Measurements from ENCODE around the gene EPHB2. TPM values are rescaled to one million over a fixed set of nuclear protein-coding genes. Genes with fewer than 3 reads are reported as not detected.

EPHB2 gene
- total RNA-seq, 1 experiment from 2014 or later = 18.5 TPM

GRCh38 chr1:22949822-22950331 is 239.2 kb downstream of the EPHB2 start:
- H3K27ac Mint-ChIP-seq = no peak overlapping the region
- no peaks in the 10 kb centered on the region for H3K36me3 Mint-ChIP-seq
- no peak for TF ChIP-seq MAX (CRISPR knock-in tag; IDR thresholded peaks at IDR 0.05)
- TF ChIP-seq FOXP4 (CRISPR knock-in tag; IDR thresholded peaks at IDR 0.05) = no peak
- no peak for TF ChIP-seq TEAD1 (CRISPR knock-in tag; IDR thresholded peaks at IDR 0.05)
- TF ChIP-seq KAT7 (CRISPR knock-in tag; IDR thresholded peaks at IDR 0.05; ENCODE audit: borderline replicate concordance) = no peak
- no peak for TF ChIP-seq ZNF512 (CRISPR knock-in tag; IDR thresholded peaks at IDR 0.05; ENCODE audit: borderline replicate concordance)
- no peak for TF ChIP-seq E2F4 (CRISPR knock-in tag; IDR thresholded peaks at IDR 0.05; ENCODE audit: borderline replicate concordance, low read depth)
- no peak for TF ChIP-seq TEAD4 (CRISPR knock-in tag; IDR thresholded peaks at IDR 0.05)
- TF ChIP-seq GRHL2 (CRISPR knock-in tag; IDR thresholded peaks at IDR 0.05; ENCODE audit: insufficient replicate concordance, severe bottlenecking) = no peak
- no peak for TF ChIP-seq FOXK1 (CRISPR knock-in tag; IDR thresholded peaks at IDR 0.05)
- TF ChIP-seq MXD4 (CRISPR knock-in tag; IDR thresholded peaks at IDR 0.05; ENCODE audit: borderline replicate concordance) = no peak
- TF ChIP-seq AFF4 (CRISPR knock-in tag; IDR thresholded peaks at IDR 0.05; ENCODE audit: borderline replicate concordance) = no peak
- no peak for TF ChIP-seq ARID4B (CRISPR knock-in tag; IDR thresholded peaks at IDR 0.05; ENCODE audit: borderline replicate concordance)
- TF ChIP-seq ZNF263 (CRISPR knock-in tag; IDR thresholded peaks at IDR 0.05; ENCODE audit: low read depth) = no peak
- ChIA-PET POLR2A (interaction anchor here (0.7 kb wide), 1 partner anchor 734 kb away, joined by 4 read pairs; no protein-coding TSS in a partner anchor), CTCF (no interaction called here)
- DNase-seq (ENCODE audit: low spot score) = no peak
- H3K4me3 Mint-ChIP-seq = no peak overlapping the region
- peaks cover 3% of the 10 kb centered on the region; the same call in 1 of the 2 replicates for H3K9me3 Mint-ChIP-seq
- ATAC-seq = no peak
- H3K4me1 Mint-ChIP-seq = no peaks in the 10 kb centered on the region
- H3K27me3 Mint-ChIP-seq (ENCODE audit: low read depth) = peaks cover 37% of the 10 kb centered on the region
